Kidney (tissue), 14 donors: Measurements from ENCODE around the gene RNU2-63P. TPM values are rescaled to one million over a fixed set of nuclear protein-coding genes. Genes with fewer than 3 reads are reported as not detected.

Source experiments
- DNase-seq, 5 donors: peaks; one replicate each; pipeline ENCODE4 v3.0.0-alpha.2; 2013 to 2020
- FAIRE-seq: peaks from 2 replicates; lab custom pipeline; 2012; peaks lifted over from hg19 to GRCh38; lab: Jason Lieb, UNC
- H3K27ac ChIP-seq, 2 donors: one replicate each; pipeline ENCODE4 v1.7.0; 2013; ENCODE audit warnings: low read depth in 2 of 2, low read length in 2 of 2, inconsistent platforms in 1 of 2
- H3K27me3 ChIP-seq: one replicate; pipeline ENCODE4 v1.7.1; 2013; ENCODE audit warnings: low read length, inconsistent platforms; ENCODE audit not compliant: control insufficient read depth, insufficient read depth
- H3K36me3 ChIP-seq, 3 donors: one replicate each; pipeline versions ENCODE4 v1.7.0 to v1.7.1; 2013; ENCODE audit warnings: low read length in 3 of 3, control low read depth in 1 of 3, inconsistent platforms in 1 of 3; ENCODE audit not compliant: insufficient read depth in 3 of 3, control insufficient read depth in 2 of 3
- H3K4me1 ChIP-seq, 3 donors: one replicate each; pipeline versions ENCODE4 v1.7.0 to v1.7.1; 2013; ENCODE audit warnings: low read length in 3 of 3, inconsistent platforms in 1 of 3, low read depth in 1 of 3; ENCODE audit not compliant: control insufficient read depth in 2 of 3, insufficient read depth in 2 of 3
- H3K4me3 ChIP-seq, 3 donors: one replicate each; pipeline versions ENCODE4 v1.7.0 to v1.8.1; 2013; ENCODE audit warnings: low read length in 3 of 3, control low read depth in 1 of 3, inconsistent platforms in 1 of 3
- H3K9ac ChIP-seq, 3 donors: one replicate each; pipeline versions ENCODE4 v1.7.0 to v1.7.1; 2013; ENCODE audit warnings: low read length in 3 of 3, control low read depth in 1 of 3, inconsistent platforms in 1 of 3
- H3K9me3 ChIP-seq, 3 donors: one replicate each; pipeline versions ENCODE4 v1.7.0 to v1.7.1; 2013; ENCODE audit warnings: low read length in 3 of 3, control low read depth in 1 of 3, inconsistent platforms in 1 of 3; ENCODE audit not compliant: control insufficient read depth in 2 of 3, insufficient read depth in 1 of 3
- CTCF ChIP-seq: IDR thresholded peaks from 3 replicates; pipeline ENCODE4 v1.5.1; 2012; ENCODE audit warnings: mild to moderate bottlenecking, moderate library complexity, borderline replicate concordance; ENCODE audit not compliant: insufficient read depth; ENCODE audit errors: extremely low read depth
- intact Hi-C: fragments of 100-400 bp; cut with DNase I; formaldehyde crosslinking; loops from one replicate; pipeline ENCODE4 v1.11.1; 2022
- polyA plus RNA-seq: library from polyadenylated mRNA; stranded (reverse); fragments of 350-450 nt; fragmentation: Illumina TruSeq; extraction: RNeasy Lipid Tissue Mini Kit (QIAGEN cat#74804); gene quantifications from one replicate; pipeline ENCODE4 v1.2.3, GENCODE V29; 2014; ENCODE audit warnings: low read depth, low replicate concordance; ENCODE audit not compliant: insufficient read depth
- total RNA-seq: library from RNA; stranded (reverse); fragmentation: NEBNext Ultra II Directional; extraction: Animal tissue kit (Norgen Biotek cat#: 25700); gene quantifications from one replicate; pipeline ENCODE4 v1.2.1, GENCODE V29; 2021
- donor health status: control.
- donor health status: control.
- donor health status: control.
- donor health status: control.
- donor health status: control.
- donor health status: DM: yes; HTN: yes; CAD: no.
- donor health status: Normal renal cell carcinoma (clear cell type).

Gene RNU2-63P
- total and polyA plus RNA-seq, 2 donors from 2014 or later: 2.4 TPM; not detected in 1

GRCh38 chr2:88055371-88056128 lies 39.2 kb upstream of the RNU2-63P start, which contains the start of gene KRCC1:
TSS of gene KRCC1 (minus strand) at chr2:88055783. CDS start at chr2:88028563, 27,220 bp downstream.
- no peak for TF ChIP-seq CTCF
- H3K9me3 ChIP-seq: no peaks in the 10 kb centered on the region
- H3K27ac ChIP-seq: peak within 1 kb of the TSS; percentile 93 to 95
- FAIRE-seq: no peak
- intact Hi-C loops: no loop called here
- H3K4me1 ChIP-seq: peaks cover 0 to 17% (median 11%) of the 10 kb centered on the region in 3 donors
- DNase-seq: peak; percentile 95 to 99 (median 98)
- no peaks in the 10 kb centered on the region for H3K36me3 ChIP-seq
- no peaks in the 10 kb centered on the region for H3K27me3 ChIP-seq
- peak within 1 kb of the TSS; percentile 81 to 99 (median 94) for H3K4me3 ChIP-seq
- peak within 1 kb of the TSS; percentile 75 to 95 (median 94) for H3K9ac ChIP-seq

- Histone ChIP-seq H3K27ac (peak overlapping the region; percentile 93 to 95), H3K9me3 (no peaks in the 10 kb centered on the region)
Observed at GRCh38 chr2:88054782-88055370, 38.5 kb upstream of the RNU2-63P start.

GRCh38 chr2:88053934-88054781 lies 37.8 kb upstream of the RNU2-63P start:
- H3K36me3 ChIP-seq: no peaks in the 10 kb centered on the region
- peak in 2 of 5 donors; percentile 3 to 7 for DNase-seq

More at GRCh38 chr2:88054782-88055370, 38.5 kb upstream of the RNU2-63P start:
- no peak for FAIRE-seq
- Histone ChIP-seq H3K4me3 (peak overlapping the region; percentile 81 to 99 (median 94)), H3K27me3 (no peaks in the 10 kb centered on the region), H3K9ac (peak overlapping the region; percentile 75 to 95 (median 94)), H3K36me3 (no peaks in the 10 kb centered on the region), H3K4me1 (peaks cover 0 to 17% (median 11%) of the 10 kb centered on the region in 3 donors)
- peak in 3 of 5 donors; percentile 15 to 69 (median 57) for DNase-seq
- no peak for TF ChIP-seq CTCF
- intact Hi-C loops: no loop called here

More at GRCh38 chr2:88053934-88054781, 37.8 kb upstream of the RNU2-63P start:
- peak overlapping the region; percentile 93 to 95 for H3K27ac ChIP-seq
- peak overlapping the region in 2 of 3 donors; percentile 94 to 95 for H3K9ac ChIP-seq
- peak overlapping the region; percentile 81 to 99 (median 94) for H3K4me3 ChIP-seq
- no peak for TF ChIP-seq CTCF
- intact Hi-C loops: no loop called here
- FAIRE-seq: no peak
- no peaks in the 10 kb centered on the region for H3K9me3 ChIP-seq
- H3K4me1 ChIP-seq: peaks cover 0 to 17% (median 11%) of the 10 kb centered on the region in 3 donors
- H3K27me3 ChIP-seq: no peaks in the 10 kb centered on the region
